IMR-90 (cell line): ENCODE results near the gene IFT81. TPM values are rescaled to one million over a fixed set of nuclear protein-coding genes. Genes with fewer than 3 reads are reported as not detected.

ENCODE experiments used
- ATAC-seq: fragments of 200-7000 bp; cut with Tn5 transposase; 2 replicates; pipeline ENCODE4 v1.9.1; 2020; ENCODE audit warnings: low read depth, mild to moderate bottlenecking, moderate library complexity
- BruUV-seq: library from RNA; stranded (reverse); fragments of 400-500 nt; replicated peaks from 2 replicates; lab custom pipeline; 2021; lab: Mats Ljungman, UMichigan
- CTCF ChIA-PET: fragments of 300-600 bp; formaldehyde crosslinking; extraction: SDS; loops from one replicate; lab custom pipeline; 2021; ENCODE audit warnings: antibody characterized with exemption; lab: Yijun Ruan, JAX
- POLR2A ChIA-PET: fragments of 300-600 bp; sonication (Branson Sonifier 250); formaldehyde crosslinking; loops from one replicate; lab custom pipeline; 2022; ENCODE audit warnings: antibody characterized with exemption; ENCODE audit not compliant: unreplicated experiment; lab: Charles Lee
- DNase-seq: peaks from one replicate; pipeline ENCODE4 v3.0.0; 2013
- H2AFZ ChIP-seq: replicated peaks from 2 replicates; pipeline ENCODE3; 2013; ENCODE audit warnings: low read length, mild to moderate bottlenecking; ENCODE audit not compliant: poor library complexity
- H2AK5ac ChIP-seq: 2 replicates; pipeline ENCODE4 v1.6.1; 2013; ENCODE audit warnings: low read depth, low read length, inconsistent platforms
- H2AK9ac ChIP-seq: replicated peaks from 2 replicates; pipeline ENCODE3; 2013; ENCODE audit warnings: mild to moderate bottlenecking, low read depth, low read length, moderate library complexity; ENCODE audit not compliant: poor library complexity
- H2BK120ac ChIP-seq: 2 replicates; pipeline ENCODE4 v1.6.1; 2013; ENCODE audit warnings: low read depth, low read length, inconsistent platforms
- H2BK15ac ChIP-seq: 3 replicates; pipeline ENCODE4 v1.6.1; 2013; ENCODE audit warnings: low read depth, low read length, inconsistent platforms
- H2BK20ac ChIP-seq: 2 replicates; pipeline ENCODE4 v1.6.1; 2013; ENCODE audit warnings: low read depth, mild to moderate bottlenecking, inconsistent platforms, low read length, moderate library complexity
- H2BK5ac ChIP-seq: 2 replicates; pipeline ENCODE4 v1.6.1; 2013; ENCODE audit warnings: mild to moderate bottlenecking, low read depth, low read length, inconsistent platforms; ENCODE audit not compliant: poor library complexity, severe bottlenecking
- H3K14ac ChIP-seq: replicated peaks from 2 replicates; pipeline ENCODE4 v1.6.1; 2013; ENCODE audit warnings: low read depth, low read length, inconsistent platforms
- H3K18ac ChIP-seq: 2 replicates; pipeline ENCODE4 v1.6.1; 2013; ENCODE audit warnings: low read depth, low read length, control low read depth
- H3K23ac ChIP-seq: 2 replicates; pipeline ENCODE4 v1.6.1; 2013; ENCODE audit warnings: low read depth, low read length, inconsistent platforms
- H3K27ac ChIP-seq: 2 replicates; pipeline ENCODE4 v1.5.1; 2013; ENCODE audit warnings: mild to moderate bottlenecking, control low read depth, low read length; ENCODE audit not compliant: insufficient read depth
- H3K27me3 ChIP-seq: 2 replicates; pipeline ENCODE4 v1.6.1; 2013; ENCODE audit warnings: low read length; ENCODE audit not compliant: control insufficient read depth, insufficient read depth
- H3K36me3 ChIP-seq: 2 replicates; pipeline ENCODE4 v1.6.1; 2013; ENCODE audit warnings: low read length, mixed read lengths; ENCODE audit not compliant: control insufficient read depth, insufficient read depth
- H3K4ac ChIP-seq: 2 replicates; pipeline ENCODE4 v1.6.1; 2013; ENCODE audit warnings: low read depth, low read length, inconsistent platforms
- H3K4me1 ChIP-seq: 2 replicates; pipeline ENCODE4 v1.6.1; 2013; ENCODE audit warnings: low read length, mixed read lengths; ENCODE audit not compliant: control insufficient read depth, insufficient read depth
- H3K4me2 ChIP-seq: 2 replicates; pipeline ENCODE4 v1.6.1; 2013; ENCODE audit warnings: low read depth, mild to moderate bottlenecking, control low read depth, low read length, moderate library complexity
- H3K4me3 ChIP-seq: 2 replicates; pipeline ENCODE4 v1.5.1; 2013; ENCODE audit warnings: low read depth, mild to moderate bottlenecking, control low read depth, low read length, moderate library complexity; ENCODE audit not compliant: insufficient read depth
- H3K56ac ChIP-seq: 2 replicates; pipeline ENCODE4 v1.6.1; 2013; ENCODE audit warnings: low read length, inconsistent platforms; ENCODE audit not compliant: insufficient read depth; ENCODE audit errors: extremely low read depth
- H3K79me1 ChIP-seq, 2 experiments: 2 replicates each; pipeline ENCODE4 v1.6.1; 2013; ENCODE audit warnings: low read length in 2 of 2, inconsistent platforms in 1 of 2, low read depth in 1 of 2
- H3K9ac ChIP-seq: 2 replicates; pipeline ENCODE4 v1.6.1; 2013; ENCODE audit warnings: low read depth, low read length, control low read depth
- H3K9me1 ChIP-seq: 2 replicates; pipeline ENCODE4 v1.6.1; 2013; ENCODE audit warnings: low read length, inconsistent platforms; ENCODE audit not compliant: insufficient read depth
- H3K9me3 ChIP-seq: 2 replicates; pipeline ENCODE4 v1.6.1; 2013; ENCODE audit warnings: low read length; ENCODE audit not compliant: control insufficient read depth, insufficient read depth
- H4K20me1 ChIP-seq: 2 replicates; pipeline ENCODE4 v1.6.1; 2013; ENCODE audit warnings: low read length, inconsistent platforms; ENCODE audit not compliant: insufficient read depth
- H4K5ac ChIP-seq: 2 replicates; pipeline ENCODE4 v1.6.1; 2013; ENCODE audit warnings: mild to moderate bottlenecking, low read depth, low read length, control low read depth
- H4K8ac ChIP-seq, 2 experiments: 2 replicates each; pipeline ENCODE4 v1.6.1; 2013; ENCODE audit warnings: low read depth in 2 of 2, low read length in 2 of 2, control low read depth in 1 of 2, inconsistent platforms in 1 of 2
- H4K91ac ChIP-seq: 2 replicates; pipeline ENCODE4 v1.6.1; 2013; ENCODE audit warnings: low read depth, low read length, inconsistent platforms; ENCODE audit not compliant: insufficient read depth
- CEBPB ChIP-seq: IDR thresholded peaks from 2 replicates; pipeline ENCODE4 v1.6.1; 2012; ENCODE audit warnings: low read depth, low read length, improper control_type of control experiment
- CHD1 ChIP-seq: IDR thresholded peaks from 2 replicates; pipeline ENCODE4 v1.6.1; 2012; ENCODE audit warnings: low read depth, low read length, improper control_type of control experiment
- MXI1 ChIP-seq: IDR thresholded peaks from 2 replicates; pipeline ENCODE4 v1.6.1; 2012; ENCODE audit warnings: low read depth, mild to moderate bottlenecking, low read length, moderate library complexity, borderline replicate concordance
- RCOR1 ChIP-seq: IDR thresholded peaks from 2 replicates; pipeline ENCODE4 v1.6.1; 2012; ENCODE audit warnings: mild to moderate bottlenecking, low read length, improper control_type of control experiment; ENCODE audit not compliant: insufficient replicate concordance
- whole genome bisulfite sequencing, 2 experiments: methylation state at CpG; one replicate each; pipeline versions ENCODE4 v1.1.5 to v1.1.7; 2013; ENCODE audit warnings: missing lambda C conversion rate in 2 of 2; ENCODE audit not compliant: insufficient read length in 1 of 2; ENCODE audit errors: extremely low coverage in 2 of 2; 5-methylcytosine and 5-hydroxymethylcytosine counted together
- dilution Hi-C: fragments of 300-500 bp; cut with HindIII; formaldehyde crosslinking; loops from one replicate; pipeline ENCODE4 v1.14.3; 2018; ENCODE audit warnings: low sequenced_read_pairs; ENCODE audit not compliant: unreplicated experiment
- in situ Hi-C: fragments of 300-500 bp; cut with MboI; formaldehyde crosslinking; loops from 3 replicates; pipeline ENCODE4 v1.14.3; 2019; ENCODE audit warnings: low sequenced_read_pairs, inconsistent platforms, mixed read lengths
- intact Hi-C: fragments of 100-400 bp; cut with micrococcal nuclease; formaldehyde crosslinking; loops from 2 replicates; pipeline ENCODE4 v1.10.0; 2022
- polyA plus RNA-seq, 3 experiments: library from polyadenylated mRNA; depleted of rRNA; stranded (reverse); fragments of >200 nt; gene quantifications; 2 replicates each; pipeline ENCODE4 v1.2.3, GENCODE V29; 2012; ENCODE audit warnings: low replicate concordance in 1 of 3
- total RNA-seq: library from RNA; depleted of rRNA; stranded (reverse); fragments of >200 nt; gene quantifications from 2 replicates; pipeline ENCODE4 v1.2.3, GENCODE V29; 2012

The IFT81 gene
- total and polyA plus RNA-seq, 2 of the 4 experiments (the other 2 are of a cell fraction): 6.1 to 8.1 TPM

- no peaks in the 10 kb centered on the region for H3K9me1 ChIP-seq
- H3K4me3 ChIP-seq: no peak overlapping the region
- no peaks in the 10 kb centered on the region for H4K20me1 ChIP-seq
- in situ Hi-C loops (no loop called here), dilution Hi-C loops (no loop called here), intact Hi-C loops (no loop called here)
- ChIA-PET CTCF (no interaction called here), POLR2A (no interaction called here)
- H3K27me3 ChIP-seq: no peaks in the 10 kb centered on the region
- H2AK9ac ChIP-seq: no peak overlapping the region
- peaks cover 0 to 3% of the 10 kb centered on the region in 2 experiments; a peak in 2 of 4 replicates for H3K79me1 ChIP-seq
- no peak overlapping the region for H3K56ac ChIP-seq
- H2BK120ac ChIP-seq: no peak overlapping the region
- H2BK15ac ChIP-seq: no peak overlapping the region
- no peak overlapping the region for H4K8ac ChIP-seq
- peaks cover 24% of the 10 kb centered on the region for H3K36me3 ChIP-seq
- no peaks in the 10 kb centered on the region for H3K4me1 ChIP-seq
- no peak for TF ChIP-seq RCOR1
- no peak for TF ChIP-seq MXI1
- TF ChIP-seq CEBPB: peak; percentile 81
- TF ChIP-seq CHD1: no peak
- no peak overlapping the region for H2BK20ac ChIP-seq
- ATAC-seq (no peak), DNase-seq (peak; percentile 65)
- no TSS peak for BruUV-seq
- no peak overlapping the region for H3K9ac ChIP-seq
- no peak overlapping the region for H3K4ac ChIP-seq
- WGBS, 2 experiments: 100% methylated on average over 1 of the region's 6 CpGs; no CpG with 5 or more reads in 1 of the 2 experiments
- no peak overlapping the region for H3K4me2 ChIP-seq
- no peak overlapping the region for H2AK5ac ChIP-seq
- no peak overlapping the region for H4K5ac ChIP-seq
- H2AFZ ChIP-seq: no peak overlapping the region
- H3K14ac ChIP-seq: no peak overlapping the region
- H2BK5ac ChIP-seq: peak overlapping the region; percentile 24
- no peaks in the 10 kb centered on the region for H3K9me3 ChIP-seq
- no peak overlapping the region for H3K23ac ChIP-seq
- no peak overlapping the region for H3K18ac ChIP-seq
- H4K91ac ChIP-seq: no peak overlapping the region
- no peak overlapping the region for H3K27ac ChIP-seq
Observed at GRCh38 chr12:110141389-110141788, 17.2 kb downstream of the IFT81 start.
